Endodermal cell (in vitro differentiated cells): ENCODE measurements around the gene PPP1R26. TPM values are rescaled to one million over a fixed set of nuclear protein-coding genes. Genes with fewer than 3 reads are reported as not detected.

Experiments
- DNase-seq: peaks from one replicate; pipeline ENCODE4 v3.0.0-alpha.2; 2017
- H3K27ac ChIP-seq: 2 replicates; pipeline ENCODE4 v1.5.1; 2013; ENCODE audit warnings: mild to moderate bottlenecking, low read depth, low read length, moderate library complexity
- H3K27me3 ChIP-seq: 2 replicates; pipeline ENCODE4 v1.6.1; 2013; ENCODE audit warnings: mild to moderate bottlenecking, low read length, moderate library complexity; ENCODE audit not compliant: insufficient read depth, control insufficient read depth, poor library complexity, severe bottlenecking
- H3K36me3 ChIP-seq: 2 replicates; pipeline ENCODE4 v1.7.0; 2013; ENCODE audit warnings: mild to moderate bottlenecking, low read length, moderate library complexity; ENCODE audit not compliant: control insufficient read depth, insufficient read depth
- H3K4me1 ChIP-seq: one replicate; pipeline ENCODE4 v1.7.0; 2013; ENCODE audit warnings: low read length; ENCODE audit not compliant: control insufficient read depth, insufficient read depth
- H3K4me3 ChIP-seq: 2 replicates; pipeline ENCODE4 v1.5.1; 2013; ENCODE audit warnings: mild to moderate bottlenecking, low read length, moderate library complexity
- H3K9ac ChIP-seq: 2 replicates; pipeline ENCODE4 v1.6.1; 2013; ENCODE audit warnings: mild to moderate bottlenecking, low read length, moderate library complexity; ENCODE audit not compliant: poor library complexity, severe bottlenecking; ENCODE audit errors: extremely low read depth
- H3K9me3 ChIP-seq: 2 replicates; pipeline ENCODE4 v1.6.1; 2013; ENCODE audit warnings: mild to moderate bottlenecking, low read length, moderate library complexity; ENCODE audit not compliant: control insufficient read depth
- H3K27ac Mint-ChIP-seq: 2 replicates; pipeline ENCODE4 v1.8.0; 2020; ENCODE audit warnings: mixed read lengths
- H3K27me3 Mint-ChIP-seq: 2 replicates; pipeline ENCODE4 v1.8.0; 2021; ENCODE audit warnings: mild to moderate bottlenecking, mixed read lengths; ENCODE audit not compliant: insufficient read depth
- H3K36me3 Mint-ChIP-seq: 2 replicates; pipeline ENCODE4 v1.8.0; 2020; ENCODE audit warnings: low read depth, mixed read lengths
- H3K4me1 Mint-ChIP-seq: 2 replicates; pipeline ENCODE4 v1.8.0; 2020; ENCODE audit warnings: mixed read lengths
- H3K4me3 Mint-ChIP-seq: 2 replicates; pipeline ENCODE4 v1.8.0; 2020; ENCODE audit warnings: mild to moderate bottlenecking, moderate library complexity, mixed read lengths
- H3K9me3 Mint-ChIP-seq: 2 replicates; pipeline ENCODE4 v1.8.0; 2020; ENCODE audit warnings: mild to moderate bottlenecking, mixed read lengths
- WGBS, 2 experiments: methylation state at CpG; one replicate each; pipeline versions ENCODE4 v1.1.5 to v1.1.7; 2013; ENCODE audit warnings: missing lambda C conversion rate in 2 of 2, mixed read lengths in 1 of 2; ENCODE audit not compliant: insufficient coverage in 1 of 2, insufficient read length in 1 of 2; 5-methylcytosine and 5-hydroxymethylcytosine counted together
- total RNA-seq, 2 donors: library from RNA; stranded (reverse); fragmentation: NEBNext Ultra II Directional in 1 of 2; extraction: Animal tissue kit (Norgen Biotek cat#: 25700) in 1 of 2; gene quantifications; 2 replicates in 1 of 2; 3 replicates in 1 of 2; pipeline ENCODE4 v1.2.1, GENCODE V29; 2021
- TF ChIP-seq, protein P1 (sequence below): fragments of 200-600 bp; sonication (generic); conservative IDR thresholded peaks from 2 replicates; pipeline ENCODE4 v1.5.0; 2021; ENCODE audit warnings: antibody characterized with exemption, mild to moderate bottlenecking

The PPP1R26 gene
- total RNA-seq, 2 donors from 2014 or later = 43.2 to 54.5 TPM

DNA sequence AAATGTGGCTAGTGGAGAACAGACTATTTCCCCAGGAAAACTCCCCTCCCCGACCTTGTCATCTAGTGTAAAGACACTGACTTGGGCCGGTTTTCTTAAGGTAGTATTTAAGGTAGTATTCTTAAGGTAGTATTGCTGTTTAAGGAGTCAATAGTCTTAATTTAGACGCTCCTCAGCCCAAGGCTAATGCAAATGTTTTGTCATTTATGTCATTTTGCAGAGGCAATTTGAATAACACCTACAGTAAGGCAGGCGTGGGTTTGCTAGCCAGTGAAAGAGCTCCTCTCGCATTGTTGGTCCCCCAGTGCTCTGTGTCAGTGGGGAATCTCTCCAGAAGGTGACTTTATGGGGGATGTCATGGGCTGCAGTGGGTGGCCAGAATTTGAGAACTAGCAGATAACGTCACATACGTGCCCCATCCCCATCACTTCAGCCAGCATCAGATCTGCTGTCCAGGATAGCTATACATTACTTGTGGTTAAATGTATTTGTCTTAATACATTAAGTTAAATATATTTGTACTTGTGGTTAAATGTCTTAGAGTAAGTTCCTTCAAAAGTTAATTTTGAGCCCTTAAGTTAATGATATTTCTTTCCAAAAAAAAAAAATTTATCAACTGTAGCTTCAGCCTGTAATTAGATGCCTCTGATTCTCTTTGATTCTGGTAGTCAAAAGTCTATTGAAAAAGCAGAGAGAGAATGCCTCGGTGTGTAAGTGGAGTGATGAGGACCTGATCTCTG lies 2.6 kb downstream of the PPP1R26 start:
- Histone ChIP-seq H3K27me3 (no peaks in the 10 kb centered on the region), H3K4me1 (no peaks in the 10 kb centered on the region), H3K36me3 (peaks cover 16% of the 10 kb centered on the region), H3K9me3 (no peaks in the 10 kb centered on the region), H3K27ac (no peak overlapping the region), H3K9ac (no peak overlapping the region), H3K4me3 (no peak overlapping the region)
- H3K9me3 Mint-ChIP-seq = no peaks in the 10 kb centered on the region
- TF ChIP-seq, protein P1, sequence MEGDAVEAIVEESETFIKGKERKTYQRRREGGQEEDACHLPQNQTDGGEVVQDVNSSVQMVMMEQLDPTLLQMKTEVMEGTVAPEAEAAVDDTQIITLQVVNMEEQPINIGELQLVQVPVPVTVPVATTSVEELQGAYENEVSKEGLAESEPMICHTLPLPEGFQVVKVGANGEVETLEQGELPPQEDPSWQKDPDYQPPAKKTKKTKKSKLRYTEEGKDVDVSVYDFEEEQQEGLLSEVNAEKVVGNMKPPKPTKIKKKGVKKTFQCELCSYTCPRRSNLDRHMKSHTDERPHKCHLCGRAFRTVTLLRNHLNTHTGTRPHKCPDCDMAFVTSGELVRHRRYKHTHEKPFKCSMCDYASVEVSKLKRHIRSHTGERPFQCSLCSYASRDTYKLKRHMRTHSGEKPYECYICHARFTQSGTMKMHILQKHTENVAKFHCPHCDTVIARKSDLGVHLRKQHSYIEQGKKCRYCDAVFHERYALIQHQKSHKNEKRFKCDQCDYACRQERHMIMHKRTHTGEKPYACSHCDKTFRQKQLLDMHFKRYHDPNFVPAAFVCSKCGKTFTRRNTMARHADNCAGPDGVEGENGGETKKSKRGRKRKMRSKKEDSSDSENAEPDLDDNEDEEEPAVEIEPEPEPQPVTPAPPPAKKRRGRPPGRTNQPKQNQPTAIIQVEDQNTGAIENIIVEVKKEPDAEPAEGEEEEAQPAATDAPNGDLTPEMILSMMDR = no peak
- 90 to 94% methylated on average over 4 to 8 of the region's 8 CpGs for WGBS, 2 experiments
- H3K27me3 Mint-ChIP-seq = no peaks in the 10 kb centered on the region
- no peaks in the 10 kb centered on the region for H3K4me1 Mint-ChIP-seq
- peak overlapping the region; percentile 67 for H3K4me3 Mint-ChIP-seq
- H3K27ac Mint-ChIP-seq = no peak overlapping the region
- peaks cover 36% of the 10 kb centered on the region for H3K36me3 Mint-ChIP-seq
- no peak for DNase-seq

GRCh38 chr9:135484460-135485277 lies 5.1 kb downstream of the PPP1R26 start:
- Histone ChIP-seq H3K27ac (no peak overlapping the region), H3K9ac (no peak overlapping the region), H3K4me3 (no peak overlapping the region), H3K27me3 (no peaks in the 10 kb centered on the region), H3K4me1 (no peaks in the 10 kb centered on the region), H3K36me3 (peaks cover 23% of the 10 kb centered on the region), H3K9me3 (no peaks in the 10 kb centered on the region)
- 97% methylated on average over 44 to 47 of the region's 47 CpGs for WGBS, 2 experiments
- TF ChIP-seq, protein P1 = no peak
- Mint-ChIP-seq H3K27ac (no peak overlapping the region), H3K4me3 (no peak overlapping the region), H3K27me3 (no peaks in the 10 kb centered on the region), H3K36me3 (peaks cover 52% of the 10 kb centered on the region), H3K4me1 (no peaks in the 10 kb centered on the region), H3K9me3 (no peaks in the 10 kb centered on the region)
- no peak for DNase-seq

DNA sequence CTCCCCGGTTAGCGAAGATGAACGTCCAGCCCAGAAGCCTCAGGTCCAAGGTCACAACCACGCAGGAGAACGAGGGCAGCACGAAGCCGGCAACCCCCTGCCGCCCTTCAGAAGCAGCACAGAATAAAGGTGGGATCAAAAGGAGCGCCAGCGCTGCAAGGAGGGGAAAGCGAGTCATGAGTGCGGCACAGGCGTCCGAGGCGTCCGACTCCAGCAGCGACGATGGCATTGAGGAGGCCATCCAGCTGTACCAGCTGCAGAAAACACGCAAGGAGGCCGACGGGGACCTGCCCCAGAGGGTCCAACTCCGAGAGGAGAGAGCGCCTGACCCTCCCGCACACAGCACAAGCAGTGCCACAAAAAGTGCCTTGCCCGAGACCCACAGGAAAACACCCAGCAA lies 5.8 kb downstream of the PPP1R26 start:
- Mint-ChIP-seq H3K9me3 (no peaks in the 10 kb centered on the region), H3K4me3 (no peak overlapping the region), H3K4me1 (no peaks in the 10 kb centered on the region), H3K27ac (peak overlapping the region; percentile 55), H3K27me3 (no peaks in the 10 kb centered on the region), H3K36me3 (peaks cover 52% of the 10 kb centered on the region)
- H3K27ac ChIP-seq = no peak overlapping the region
- peaks cover 23% of the 10 kb centered on the region for H3K36me3 ChIP-seq
- no peaks in the 10 kb centered on the region for H3K4me1 ChIP-seq
- TF ChIP-seq, protein P1 = no peak
- no peaks in the 10 kb centered on the region for H3K9me3 ChIP-seq
- DNase-seq = no peak
- H3K9ac ChIP-seq = no peak overlapping the region
- no peaks in the 10 kb centered on the region for H3K27me3 ChIP-seq
- 94 to 95% methylated on average over 24 to 25 of the region's 25 CpGs for WGBS, 2 experiments
- H3K4me3 ChIP-seq = no peak overlapping the region
